T-helper 17 cell (primary cell): ENCODE data around the gene NDUFA8. TPM values are rescaled to one million over a fixed set of nuclear protein-coding genes. Genes with fewer than 3 reads are reported as not detected.

Experiments
- ATAC-seq: fragments of 150-1000 bp; cut with Tn5 transposase; 2 replicates; pipeline ENCODE4 v1.10.0; 2021; ENCODE audit warnings: mild to moderate bottlenecking, moderate library complexity
- DNase-seq, 3 donors: peaks; one replicate each; pipeline versions ENCODE4 v3.0.0 to v3.0.0-alpha.2; 2020 to 2021
- H3K9me3 ChIP-seq: one replicate; pipeline ENCODE4 v1.7.0; 2013; ENCODE audit warnings: low read length, mild to moderate bottlenecking; ENCODE audit not compliant: control insufficient read depth, poor library complexity, severe bottlenecking
- H3K27ac Mint-ChIP-seq: one replicate; pipeline ENCODE4 v1.8.0; 2022; ENCODE audit warnings: mild to moderate bottlenecking, moderate library complexity, mixed read lengths
- H3K27me3 Mint-ChIP-seq: one replicate; pipeline ENCODE4 v1.8.0; 2022; ENCODE audit warnings: mixed read lengths
- H3K36me3 Mint-ChIP-seq: one replicate; pipeline ENCODE4 v1.8.0; 2022; ENCODE audit warnings: low read depth, mixed read lengths
- H3K4me1 Mint-ChIP-seq: one replicate; pipeline ENCODE4 v1.8.0; 2022; ENCODE audit warnings: mild to moderate bottlenecking, mixed read lengths
- H3K4me3 Mint-ChIP-seq: one replicate; pipeline ENCODE4 v1.8.0; 2022; ENCODE audit warnings: mild to moderate bottlenecking, moderate library complexity, mixed read lengths
- total RNA-seq, 4 donors: library from RNA in 2 of 4; stranded (reverse) in 2 of 4; gene quantifications; one replicate each; pipeline ENCODE4 v1.2.3 and lab custom pipeline; 2022 to 2026

The NDUFA8 gene
- total RNA-seq, 2 donors from 2014 or later, result 9.2 to 13.0 TPM

DNA sequence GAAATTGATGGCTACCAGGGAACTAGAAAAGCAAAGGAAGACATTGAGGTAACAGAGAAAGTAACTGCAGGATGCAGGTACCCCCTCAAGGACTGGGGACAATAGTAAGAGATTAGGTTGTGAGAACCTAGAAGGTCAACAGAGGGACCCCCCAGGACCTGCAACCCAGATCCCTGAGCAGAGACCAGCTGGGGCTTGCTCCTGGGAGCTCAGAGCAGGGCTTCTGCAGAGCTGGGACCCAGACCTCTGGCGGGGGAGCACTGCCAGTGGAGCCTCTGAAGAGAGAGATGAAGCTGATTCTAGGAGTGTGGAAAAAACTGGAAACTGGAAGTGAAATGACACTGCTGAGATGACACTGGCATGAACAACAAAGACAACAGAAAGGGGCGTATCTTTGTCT, 17.3 kb upstream of the NDUFA8 start:
- peaks cover 67% of the 10 kb centered on the region for H3K27me3 Mint-ChIP-seq
- ATAC-seq, result no peak

GRCh38 chr9:122173670-122174069, 14.1 kb upstream of the NDUFA8 start:
- no peaks in the 10 kb centered on the region for H3K9me3 ChIP-seq
- H3K4me1 Mint-ChIP-seq, result peaks cover 6% of the 10 kb centered on the region
- no peak overlapping the region for H3K27ac Mint-ChIP-seq
- H3K4me3 Mint-ChIP-seq, result no peak overlapping the region
- H3K27me3 Mint-ChIP-seq, result peaks cover 73% of the 10 kb centered on the region
- ATAC-seq (no peak), DNase-seq (no peak)
- peaks cover 6% of the 10 kb centered on the region for H3K36me3 Mint-ChIP-seq

More for the DNA sequence above, 17.3 kb upstream of the NDUFA8 start:
- peaks cover 3% of the 10 kb centered on the region for H3K4me1 Mint-ChIP-seq
- no peak for DNase-seq
- no peak overlapping the region for H3K4me3 Mint-ChIP-seq
- no peaks in the 10 kb centered on the region for H3K9me3 ChIP-seq
- H3K36me3 Mint-ChIP-seq, result peaks cover 6% of the 10 kb centered on the region
- no peak overlapping the region for H3K27ac Mint-ChIP-seq

DNA sequence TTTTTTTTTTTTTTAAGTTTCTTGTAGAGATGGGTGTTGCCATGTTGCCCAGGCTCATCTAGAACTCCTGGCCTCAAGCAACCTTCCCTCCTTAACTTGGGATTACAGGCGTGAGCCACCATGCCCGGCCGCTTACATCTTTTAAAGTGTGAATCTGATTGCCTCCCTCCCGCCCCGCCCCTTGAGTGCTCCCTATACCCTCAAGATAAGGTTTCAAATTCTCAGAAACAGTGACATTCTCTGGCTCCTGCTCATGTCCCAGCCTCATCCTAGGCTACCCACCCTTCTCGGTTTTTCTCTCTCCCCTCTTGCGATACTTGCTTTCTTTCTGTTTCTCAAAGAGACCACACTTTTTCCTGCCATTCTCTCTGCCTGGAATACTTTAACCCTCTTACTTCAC, 12.6 kb upstream of the NDUFA8 start:
- DNase-seq (no peak), ATAC-seq (no peak)
- H3K4me3 Mint-ChIP-seq, result no peak overlapping the region
- H3K36me3 Mint-ChIP-seq, result peaks cover 9% of the 10 kb centered on the region
- H3K9me3 ChIP-seq, result no peaks in the 10 kb centered on the region
- H3K27ac Mint-ChIP-seq, result no peak overlapping the region
- H3K27me3 Mint-ChIP-seq, result peaks cover 82% of the 10 kb centered on the region
- peaks cover 6% of the 10 kb centered on the region for H3K4me1 Mint-ChIP-seq

GRCh38 chr9:122168356-122168755, 8.8 kb upstream of the NDUFA8 start:
- H3K27me3 Mint-ChIP-seq, result peaks cover 75% of the 10 kb centered on the region
- H3K9me3 ChIP-seq, result no peaks in the 10 kb centered on the region
- H3K4me1 Mint-ChIP-seq, result peaks cover 5% of the 10 kb centered on the region
- no peak for ATAC-seq
- H3K4me3 Mint-ChIP-seq, result no peak overlapping the region
- no peak overlapping the region for H3K27ac Mint-ChIP-seq
- DNase-seq, result no peak
- H3K36me3 Mint-ChIP-seq, result peaks cover 9% of the 10 kb centered on the region

- ATAC-seq (no peak), DNase-seq (no peak)
- H3K4me3 Mint-ChIP-seq, result no peak overlapping the region
- H3K27ac Mint-ChIP-seq, result no peak overlapping the region
- peaks cover 7% of the 10 kb centered on the region for H3K36me3 Mint-ChIP-seq
- peaks cover 8% of the 10 kb centered on the region for H3K9me3 ChIP-seq
- peaks cover 10% of the 10 kb centered on the region for H3K4me1 Mint-ChIP-seq
- peaks cover 58% of the 10 kb centered on the region for H3K27me3 Mint-ChIP-seq
These were observed 4.7 kb upstream of the NDUFA8 start for GRCh38 chr9:122164286-122164685.

GRCh38 chr9:122162415-122162814, 2.8 kb upstream of the NDUFA8 start:
- ATAC-seq, result no peak
- H3K4me1 Mint-ChIP-seq, result peaks cover 24% of the 10 kb centered on the region
- H3K27me3 Mint-ChIP-seq, result peaks cover 43% of the 10 kb centered on the region
- DNase-seq, result no peak
- no peak overlapping the region for H3K27ac Mint-ChIP-seq
- H3K9me3 ChIP-seq, result peaks cover 8% of the 10 kb centered on the region
- peaks cover 4% of the 10 kb centered on the region for H3K36me3 Mint-ChIP-seq
- no peak overlapping the region for H3K4me3 Mint-ChIP-seq

- no peak for ATAC-seq
- peaks cover 30% of the 10 kb centered on the region for H3K27me3 Mint-ChIP-seq
- H3K9me3 ChIP-seq, result peaks cover 8% of the 10 kb centered on the region
- H3K27ac Mint-ChIP-seq, result peak overlapping the region; percentile 98
- H3K4me1 Mint-ChIP-seq, result peaks cover 38% of the 10 kb centered on the region
- peak overlapping the region; percentile 99 for H3K4me3 Mint-ChIP-seq
- no peak for DNase-seq
- H3K36me3 Mint-ChIP-seq, result peaks cover 4% of the 10 kb centered on the region
These were observed 307 bp upstream of the NDUFA8 start for GRCh38 chr9:122159925-122160246.

- Mint-ChIP-seq H3K4me1 (peaks cover 44% of the 10 kb centered on the region), H3K4me3 (peak overlapping the region; percentile 39), H3K27me3 (peaks cover 13% of the 10 kb centered on the region), H3K27ac (peak overlapping the region; percentile 29), H3K36me3 (peaks cover 4% of the 10 kb centered on the region)
- H3K9me3 ChIP-seq, result peaks cover 8% of the 10 kb centered on the region
- ATAC-seq, result no peak
- peak in 1 of 3 donors; percentile 11 for DNase-seq
These were observed 1.4 kb downstream of the NDUFA8 start for GRCh38 chr9:122158202-122158601.

DNA sequence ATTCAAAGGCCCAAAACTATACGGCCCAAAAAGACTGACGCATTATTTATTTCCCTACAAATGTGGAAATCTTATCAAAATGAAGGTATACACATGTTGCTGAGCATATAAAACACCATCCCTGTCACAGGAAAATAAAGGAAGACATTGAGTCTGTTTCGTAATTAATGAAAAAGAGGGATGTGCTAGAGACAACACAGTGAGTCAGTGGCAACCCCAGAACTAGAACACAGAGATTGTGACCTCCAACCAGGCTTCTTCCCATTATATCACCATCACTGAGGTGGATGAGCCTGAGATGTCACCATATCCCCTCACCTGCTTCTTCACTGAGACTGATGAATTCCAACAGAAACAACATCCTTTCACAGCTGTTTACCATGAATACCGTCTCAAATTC, 3.8 kb downstream of the NDUFA8 start:
- Mint-ChIP-seq H3K4me1 (peaks cover 49% of the 10 kb centered on the region), H3K36me3 (peaks cover 3% of the 10 kb centered on the region), H3K4me3 (peak overlapping the region; percentile 41), H3K27ac (peak overlapping the region; percentile 70), H3K27me3 (peaks cover 4% of the 10 kb centered on the region)
- DNase-seq (no peak), ATAC-seq (no peak)
- H3K9me3 ChIP-seq, result no peaks in the 10 kb centered on the region

- H3K27ac Mint-ChIP-seq, result no peak overlapping the region
- DNase-seq, result no peak
- no peak for ATAC-seq
- no peaks in the 10 kb centered on the region for H3K36me3 Mint-ChIP-seq
- no peak overlapping the region for H3K4me3 Mint-ChIP-seq
- H3K27me3 Mint-ChIP-seq, result no peaks in the 10 kb centered on the region
- H3K4me1 Mint-ChIP-seq, result peaks cover 19% of the 10 kb centered on the region
- H3K9me3 ChIP-seq, result no peaks in the 10 kb centered on the region
These were observed 8.2 kb downstream of the NDUFA8 start for GRCh38 chr9:122151267-122151828.

DNA sequence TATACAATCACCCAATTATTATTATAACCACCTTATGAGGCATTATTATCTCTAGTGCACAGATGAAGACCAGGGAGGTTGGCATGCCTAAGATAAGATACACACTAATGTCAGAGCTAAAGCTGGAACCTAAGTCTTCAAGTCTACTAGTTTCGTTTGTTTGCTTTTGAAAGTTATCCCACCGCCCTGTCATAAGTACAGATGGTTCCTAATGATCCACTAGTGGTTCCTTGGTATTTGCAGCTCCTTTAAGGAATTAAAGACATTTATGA, 14.1 kb downstream of the NDUFA8 start:
- Mint-ChIP-seq H3K4me3 (no peak overlapping the region), H3K36me3 (peaks cover 14% of the 10 kb centered on the region), H3K27me3 (no peaks in the 10 kb centered on the region), H3K4me1 (peaks cover 9% of the 10 kb centered on the region), H3K27ac (no peak overlapping the region)
- no peak for ATAC-seq
- no peak for DNase-seq
- H3K9me3 ChIP-seq, result no peaks in the 10 kb centered on the region

DNA sequence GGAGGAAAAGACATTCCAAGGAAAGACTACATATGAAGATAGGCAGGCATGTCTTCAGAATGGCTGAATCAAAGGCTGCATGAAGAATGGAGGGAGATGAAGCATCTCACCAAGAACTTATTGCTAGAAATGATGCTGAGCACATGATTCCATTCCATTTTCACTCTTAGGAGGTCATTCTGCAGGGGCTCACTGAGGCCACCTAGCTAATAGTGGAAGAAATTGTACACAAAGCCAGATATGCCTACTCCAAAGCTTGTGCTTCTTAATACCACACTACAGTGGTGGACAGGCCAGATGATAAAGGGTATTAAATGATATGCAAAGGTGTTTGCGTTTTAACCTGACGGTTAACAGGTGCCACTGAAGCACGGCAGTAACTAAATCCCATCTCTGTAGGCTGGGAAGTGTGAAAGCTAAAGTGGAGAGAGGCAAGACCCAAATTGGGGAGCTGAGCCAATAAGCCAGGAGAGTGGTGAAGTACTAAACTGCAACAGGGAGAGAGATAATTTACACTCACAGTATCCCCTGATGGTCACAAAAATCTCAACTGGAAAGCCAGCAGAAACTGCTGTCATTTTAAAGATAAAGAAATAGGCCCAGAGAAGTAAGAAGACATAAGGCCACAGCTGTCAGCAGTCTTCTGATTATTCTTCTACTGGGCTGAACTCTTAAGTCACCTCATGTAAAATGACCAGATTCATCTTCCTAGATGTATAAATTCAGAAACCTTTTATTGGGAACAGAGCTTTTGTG, 14.6 kb downstream of the NDUFA8 start:
- Mint-ChIP-seq H3K4me3 (no peak overlapping the region), H3K27ac (peak overlapping the region; percentile 27), H3K4me1 (peaks cover 9% of the 10 kb centered on the region), H3K36me3 (peaks cover 14% of the 10 kb centered on the region), H3K27me3 (no peaks in the 10 kb centered on the region)
- no peak for DNase-seq
- no peak for ATAC-seq
- H3K9me3 ChIP-seq, result no peaks in the 10 kb centered on the region

DNA sequence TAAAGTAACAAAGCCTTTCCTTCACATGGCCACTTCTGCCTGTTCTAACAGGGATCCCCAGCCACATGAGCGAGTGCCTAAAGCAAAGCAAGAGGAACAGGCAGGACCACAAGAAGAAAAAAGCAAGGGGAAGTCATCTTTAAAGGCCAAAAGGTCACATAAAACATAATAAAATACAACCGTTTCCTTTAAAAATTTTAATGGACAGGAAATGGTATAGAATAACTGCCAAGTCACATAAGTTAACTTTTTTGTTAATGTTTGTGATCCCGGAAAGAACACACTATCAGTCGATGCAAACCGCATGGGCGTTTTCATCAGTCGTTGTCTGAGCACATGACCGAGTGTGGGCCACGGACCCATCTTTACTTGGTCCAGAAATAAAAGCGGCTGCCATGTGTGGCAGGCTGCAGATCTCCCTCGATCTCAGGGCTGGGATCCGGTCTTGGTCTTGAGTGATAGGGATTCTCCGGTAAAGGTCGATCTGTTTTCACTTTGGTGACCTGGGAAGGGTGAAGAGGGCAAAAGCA, 15.6 kb downstream of the NDUFA8 start:
- peaks cover 14% of the 10 kb centered on the region for H3K36me3 Mint-ChIP-seq
- DNase-seq (no peak), ATAC-seq (no peak)
- peaks cover 9% of the 10 kb centered on the region for H3K4me1 Mint-ChIP-seq
- H3K4me3 Mint-ChIP-seq, result no peak overlapping the region
- no peaks in the 10 kb centered on the region for H3K9me3 ChIP-seq
- H3K27ac Mint-ChIP-seq, result peak overlapping the region; percentile 27
- H3K27me3 Mint-ChIP-seq, result no peaks in the 10 kb centered on the region

DNA sequence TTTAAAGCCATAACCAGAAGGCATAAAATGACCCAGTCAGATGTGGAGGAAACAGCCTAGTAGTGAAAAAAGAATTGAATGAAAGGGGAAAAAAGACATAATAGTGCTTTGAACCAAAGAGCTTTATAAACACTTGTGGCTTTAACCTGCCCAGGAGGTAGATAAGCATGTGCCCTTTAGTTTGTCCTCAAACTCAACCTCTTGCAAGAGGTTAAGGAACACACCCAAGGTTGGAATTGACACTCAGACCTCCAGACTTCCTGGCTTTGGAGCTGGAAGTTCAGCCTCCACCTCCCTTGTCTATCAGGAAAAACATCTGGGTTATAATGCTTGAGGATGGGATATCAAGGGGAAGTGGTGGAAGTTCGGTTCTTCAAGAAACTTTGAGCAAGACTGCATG, 16.3 kb downstream of the NDUFA8 start:
- H3K36me3 Mint-ChIP-seq, result peaks cover 14% of the 10 kb centered on the region

More for the DNA sequence above, 16.3 kb downstream of the NDUFA8 start:
- Mint-ChIP-seq H3K27ac (no peak overlapping the region), H3K27me3 (no peaks in the 10 kb centered on the region), H3K4me1 (peaks cover 9% of the 10 kb centered on the region), H3K4me3 (no peak overlapping the region)
- ATAC-seq (no peak), DNase-seq (no peak)
- H3K9me3 ChIP-seq, result no peaks in the 10 kb centered on the region
